PC-9 (cell line): ENCODE data around the gene RNASE3.
"Not testable (repeated sequence)": the region's sequence is repeated elsewhere in the genome, so short reads cannot be mapped to it uniquely, and the experiment has no call there.

Experiments
- CTCF ChIP-seq: fragments of 200-600 bp; sonication (generic); conservative IDR thresholded peaks from 2 replicates; pipeline ENCODE4 v1.6.1; 2017; ENCODE audit warnings: mixed run types, antibody characterized with exemption, mild to moderate bottlenecking, moderate library complexity
- EZH2 ChIP-seq: fragments of 200-600 bp; sonication (generic); IDR thresholded peaks from 2 replicates; pipeline ENCODE4 v1.8.0; 2017; ENCODE audit warnings: antibody characterized with exemption, low read depth

DNA sequence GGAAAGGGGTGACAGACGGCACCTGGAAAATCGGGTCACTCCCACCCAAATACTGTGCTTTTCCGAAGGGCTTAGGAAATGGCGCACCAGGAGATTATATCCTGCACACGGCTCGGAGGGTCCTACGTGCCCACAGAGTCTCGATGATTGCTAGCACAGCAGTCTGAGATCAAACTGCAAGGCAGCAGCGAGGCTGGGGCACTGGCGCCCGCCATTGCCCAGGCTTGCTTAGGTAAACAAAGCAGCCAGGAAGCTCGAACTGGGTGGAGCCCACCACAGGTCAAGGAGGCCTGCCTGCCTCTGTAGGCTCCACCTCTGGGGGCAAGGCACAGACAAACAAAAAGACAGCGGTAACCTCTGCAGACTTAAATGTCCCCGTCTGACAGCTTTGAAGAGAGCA lies 19.6 kb downstream of the RNASE3 start:
- TF ChIP-seq CTCF, EZH2: not testable (repeated sequence)
